ENCODE measurements around the gene PSMA2.

GRCh38 chr7:42946627-42946950 is 14.6 kb upstream of the PSMA2 start:
- TF ChIP-seq POLR2A (IDR thresholded peaks at IDR 0.05; ENCODE audit: low read depth, low read length) (no peak), MAX (IDR thresholded peaks at IDR 0.05; ENCODE audit: insufficient read depth, insufficient read length) (no peak), CTCF (IDR thresholded peaks at IDR 0.05; ENCODE audit: extremely low read depth in 1 of 2, insufficient read depth in 1 of 2, low read depth in 1 of 2, low read length in 2 of 2) (no peak)
